ENCODE results near the gene CHM.

Gene CHM

DNA sequence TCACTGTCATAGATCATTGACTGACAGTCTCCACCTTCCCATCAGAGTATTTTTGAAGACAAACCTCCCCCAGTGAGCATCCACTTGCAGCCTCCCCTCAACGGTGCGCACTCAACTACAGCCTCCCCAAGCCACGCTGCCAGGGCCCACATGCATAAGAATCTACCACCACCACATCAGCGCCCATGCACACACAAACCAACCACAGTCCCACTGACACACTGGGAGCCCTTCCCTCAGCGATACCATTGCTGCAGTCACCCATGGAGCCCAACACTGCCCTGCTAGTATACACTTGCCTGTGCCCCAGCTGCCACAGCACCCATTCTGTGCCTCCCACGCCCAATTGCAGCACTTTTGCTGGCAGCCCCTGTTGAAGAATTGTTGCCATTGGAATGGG, 132.9 kb downstream of the CHM start:
- DNase-seq (ENCODE audit: low spot score), result no peak
- no peak for FAIRE-seq

DNA sequence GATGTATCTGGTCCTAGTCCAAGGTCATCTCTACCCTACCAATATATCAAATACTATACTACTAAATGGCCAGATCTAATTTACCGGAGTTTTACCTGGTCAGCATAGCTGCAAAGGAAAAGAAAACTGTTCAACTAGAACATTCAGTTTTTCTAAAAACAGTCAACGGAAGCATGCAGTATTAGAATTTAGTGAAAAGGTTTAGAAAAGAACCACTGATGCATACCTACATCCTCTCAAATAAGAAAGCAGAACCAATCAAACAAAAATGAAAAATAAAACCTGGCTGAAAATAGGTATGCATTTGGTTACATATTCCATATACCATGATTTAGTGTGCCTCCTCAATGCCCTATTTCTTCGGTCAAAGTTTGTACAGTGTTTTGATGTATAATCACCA, 140.0 kb downstream of the CHM start:
- no peak for DNase-seq (ENCODE audit: low spot score)
- FAIRE-seq, result no peak

DNA sequence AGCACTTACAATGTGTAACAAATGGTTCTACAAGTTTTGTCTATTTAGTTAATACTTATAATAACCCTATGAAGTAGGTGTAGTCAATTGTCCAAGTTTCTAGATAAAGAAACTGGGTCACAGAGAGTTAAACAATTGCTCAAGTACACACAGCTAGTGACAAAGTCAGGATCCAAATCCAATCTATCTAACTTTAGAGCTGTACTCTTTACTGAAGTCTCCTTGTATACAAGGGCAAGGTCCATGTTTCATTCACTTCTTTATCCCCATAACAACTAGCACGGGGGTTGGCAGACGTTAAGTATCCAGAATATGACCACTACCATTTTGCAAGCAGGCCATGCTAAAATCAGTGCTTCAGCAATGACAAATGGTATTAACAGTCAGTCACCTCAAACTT, 141.0 kb downstream of the CHM start:
- DNase-seq (ENCODE audit: low spot score) (no peak), FAIRE-seq (no peak)

DNA sequence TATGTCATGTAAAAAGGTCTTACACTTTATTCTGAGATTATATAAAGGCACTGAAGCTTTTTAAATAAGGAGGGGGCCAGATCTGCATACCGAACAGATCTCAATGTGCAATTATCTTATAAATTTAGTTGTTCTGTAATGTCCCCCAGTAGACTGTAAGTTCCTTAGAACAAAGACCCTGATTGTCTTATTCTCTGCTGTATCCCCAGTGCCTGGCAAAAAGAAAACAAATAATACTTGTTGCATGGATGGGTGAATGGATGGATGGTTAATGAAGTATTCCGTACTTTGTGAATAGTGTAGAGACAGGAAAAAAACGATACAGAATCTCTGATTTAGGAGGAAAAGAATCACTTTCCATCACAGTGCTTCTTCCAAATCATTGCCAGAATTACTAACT, 141.5 kb downstream of the CHM start:
- FAIRE-seq, result no peak
- DNase-seq (ENCODE audit: low spot score), result no peak

- FAIRE-seq (no peak), DNase-seq (ENCODE audit: low spot score) (no peak)
Measured at GRCh38 chrX:85903692-85904471, 143.5 kb downstream of the CHM start.

- FAIRE-seq (no peak), DNase-seq (ENCODE audit: low spot score) (no peak)
Measured at GRCh38 chrX:85897362-85898126, 149.8 kb downstream of the CHM start.

DNA sequence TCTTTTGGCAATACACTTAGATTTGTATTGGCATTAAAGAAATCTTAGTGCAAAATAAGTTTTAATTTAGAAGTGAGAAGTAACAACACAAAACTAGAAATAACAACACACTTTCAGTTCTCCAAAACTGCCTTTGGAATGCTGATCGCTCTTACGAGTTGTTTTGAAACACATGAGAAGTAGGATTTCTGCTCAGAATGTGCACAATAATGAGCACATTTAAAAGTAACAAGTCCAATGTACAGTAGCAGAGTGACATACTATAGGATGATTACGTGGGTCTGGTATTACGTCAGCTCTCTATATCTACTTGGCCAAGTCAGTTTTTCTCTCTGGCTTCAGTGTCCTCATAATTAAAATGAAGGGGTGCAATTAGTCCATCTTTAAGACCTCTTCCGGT, 164.8 kb downstream of the CHM start:
- FAIRE-seq, result no peak
- DNase-seq (ENCODE audit: low spot score), result no peak

- FAIRE-seq, result no peak
- DNase-seq (ENCODE audit: low spot score), result no peak
Measured at GRCh38 chrX:85870585-85870984, 176.8 kb downstream of the CHM start.

DNA sequence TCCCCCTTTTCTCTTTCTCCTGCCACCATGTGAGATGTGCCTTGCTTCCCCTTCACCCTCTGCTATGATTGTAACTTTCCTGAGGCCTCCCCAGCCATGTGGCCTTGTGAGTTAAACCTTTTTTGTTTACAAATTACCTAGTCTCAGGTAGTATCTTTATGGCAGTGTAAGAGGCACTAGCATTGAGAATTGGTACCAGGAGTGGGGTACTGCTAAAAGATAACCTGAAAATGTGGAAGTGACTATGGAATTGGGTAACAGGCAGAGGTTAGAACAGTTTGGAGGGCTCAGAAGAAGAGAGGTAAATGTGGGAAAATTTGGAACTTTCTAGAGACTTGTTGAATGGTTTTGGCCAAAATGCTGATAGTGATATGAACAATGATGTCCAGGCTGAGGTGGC, 182.0 kb downstream of the CHM start:
- FAIRE-seq (no peak), DNase-seq (ENCODE audit: low spot score) (no peak)

DNA sequence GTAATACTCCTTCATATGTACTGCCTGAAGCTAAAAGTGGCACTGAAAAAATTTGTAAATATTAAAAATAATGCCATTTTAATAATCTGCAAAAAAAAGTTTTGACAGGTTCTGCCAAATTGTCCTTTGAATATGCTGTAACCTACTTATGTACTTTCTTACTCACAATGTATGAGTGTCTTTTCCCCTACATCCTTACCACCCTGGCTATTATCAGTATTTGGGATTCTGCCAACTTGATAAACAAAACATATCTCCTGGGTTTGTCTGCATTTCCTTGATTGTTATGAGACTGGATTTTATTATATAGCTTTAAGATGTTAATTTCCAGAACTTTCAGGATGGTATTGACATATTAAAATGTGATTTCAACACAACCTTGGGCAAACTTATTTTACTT, 187.9 kb downstream of the CHM start:
- FAIRE-seq (no peak), DNase-seq (ENCODE audit: low spot score) (no peak)

GRCh38 chrX:85851418-85851817, 195.9 kb downstream of the CHM start:
- no peak for DNase-seq (ENCODE audit: low spot score)
- FAIRE-seq, result no peak

DNA sequence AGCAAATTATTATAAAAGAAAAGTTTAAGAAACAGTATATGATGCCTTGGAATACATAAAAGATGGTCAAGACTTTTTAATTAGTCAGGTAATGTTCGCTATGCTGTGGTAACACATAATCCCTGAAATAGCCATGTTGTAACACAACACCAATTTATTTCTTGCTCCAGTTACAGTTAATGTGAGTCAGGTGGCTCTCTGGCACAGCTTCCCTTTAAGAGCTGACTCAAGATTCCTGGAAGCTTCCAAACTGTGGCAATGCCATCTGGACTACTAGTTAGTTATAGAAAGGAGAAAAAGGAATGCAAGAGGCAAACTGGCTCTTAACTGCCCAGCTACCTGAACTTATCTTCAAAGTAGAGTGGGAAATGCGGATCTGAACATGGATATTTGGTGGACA, 210.5 kb downstream of the CHM start:
- FAIRE-seq, result no peak

DNA sequence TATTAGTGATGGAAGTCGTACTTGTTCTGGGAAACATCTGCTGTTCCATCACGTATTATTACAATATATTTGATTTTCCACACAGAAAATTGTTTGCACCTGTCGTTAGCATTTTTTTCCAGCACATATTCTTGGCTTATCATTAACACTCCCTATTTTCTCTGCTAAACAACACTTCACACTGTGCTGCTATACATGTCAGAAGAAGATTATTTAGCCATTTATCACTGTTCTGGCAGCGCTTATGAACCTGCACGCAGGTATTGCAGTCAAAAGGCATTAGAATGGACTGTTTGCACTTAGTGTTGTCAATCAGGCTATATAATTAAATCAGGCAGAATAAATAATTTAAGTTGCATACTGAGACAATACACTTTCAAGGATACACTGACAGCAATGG, 218.6 kb downstream of the CHM start:
- FAIRE-seq (no peak), DNase-seq (ENCODE audit: low spot score) (no peak)

More for the DNA sequence above, 210.5 kb downstream of the CHM start:
- no peak for DNase-seq (ENCODE audit: low spot score)

DNA sequence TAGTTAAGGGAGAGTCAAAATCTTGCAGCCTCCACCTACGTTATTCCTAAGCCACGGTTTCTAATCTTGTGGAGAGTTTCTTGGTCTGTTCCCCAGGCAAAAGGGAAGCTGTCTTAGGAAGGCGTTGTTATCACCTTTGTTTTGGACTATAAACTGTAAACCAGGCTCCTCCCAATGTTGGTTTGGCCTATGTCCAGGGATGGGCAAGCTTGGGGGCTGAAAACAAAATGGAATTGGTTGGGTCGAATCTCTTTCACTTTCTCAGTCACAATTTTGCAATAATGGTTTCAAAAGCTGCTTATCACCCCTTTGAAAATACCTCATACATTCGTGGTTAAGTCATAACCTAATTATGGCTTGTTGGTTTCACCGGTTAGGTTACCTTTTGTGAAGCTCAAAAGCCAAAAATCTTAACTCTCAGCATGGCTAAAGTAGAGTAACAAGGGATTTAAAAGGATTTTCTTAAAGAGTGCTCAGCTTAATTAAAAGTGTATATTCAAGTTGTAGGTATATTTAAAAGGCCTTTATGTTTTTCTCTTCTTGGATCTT, 232.1 kb downstream of the CHM start:
- no peak for FAIRE-seq
- no peak for DNase-seq (ENCODE audit: low spot score)
